ENCODE results near the gene SHFL.

Gene SHFL

DNA sequence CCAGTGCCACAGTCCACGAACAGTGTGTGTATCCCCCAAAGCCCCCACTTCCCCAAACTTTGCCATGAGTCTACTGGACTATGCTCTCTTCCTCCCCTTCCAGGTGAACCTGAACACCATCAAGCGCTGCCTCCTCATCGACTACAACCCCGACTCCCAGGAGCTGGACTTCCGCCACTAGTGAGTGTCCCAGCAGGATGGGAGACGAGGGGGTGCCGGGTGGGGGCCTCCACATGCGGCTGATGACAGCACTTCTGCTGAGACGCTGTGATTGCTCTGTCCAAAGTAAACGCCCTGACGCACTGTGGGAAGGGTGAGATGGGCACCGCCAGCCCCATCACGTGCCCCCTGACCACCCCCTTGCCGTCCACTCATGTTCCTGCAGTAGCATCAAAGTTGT is 23.4 kb downstream of the SHFL start:
- no peak for DNase-seq (ENCODE audit: low read depth)

DNA sequence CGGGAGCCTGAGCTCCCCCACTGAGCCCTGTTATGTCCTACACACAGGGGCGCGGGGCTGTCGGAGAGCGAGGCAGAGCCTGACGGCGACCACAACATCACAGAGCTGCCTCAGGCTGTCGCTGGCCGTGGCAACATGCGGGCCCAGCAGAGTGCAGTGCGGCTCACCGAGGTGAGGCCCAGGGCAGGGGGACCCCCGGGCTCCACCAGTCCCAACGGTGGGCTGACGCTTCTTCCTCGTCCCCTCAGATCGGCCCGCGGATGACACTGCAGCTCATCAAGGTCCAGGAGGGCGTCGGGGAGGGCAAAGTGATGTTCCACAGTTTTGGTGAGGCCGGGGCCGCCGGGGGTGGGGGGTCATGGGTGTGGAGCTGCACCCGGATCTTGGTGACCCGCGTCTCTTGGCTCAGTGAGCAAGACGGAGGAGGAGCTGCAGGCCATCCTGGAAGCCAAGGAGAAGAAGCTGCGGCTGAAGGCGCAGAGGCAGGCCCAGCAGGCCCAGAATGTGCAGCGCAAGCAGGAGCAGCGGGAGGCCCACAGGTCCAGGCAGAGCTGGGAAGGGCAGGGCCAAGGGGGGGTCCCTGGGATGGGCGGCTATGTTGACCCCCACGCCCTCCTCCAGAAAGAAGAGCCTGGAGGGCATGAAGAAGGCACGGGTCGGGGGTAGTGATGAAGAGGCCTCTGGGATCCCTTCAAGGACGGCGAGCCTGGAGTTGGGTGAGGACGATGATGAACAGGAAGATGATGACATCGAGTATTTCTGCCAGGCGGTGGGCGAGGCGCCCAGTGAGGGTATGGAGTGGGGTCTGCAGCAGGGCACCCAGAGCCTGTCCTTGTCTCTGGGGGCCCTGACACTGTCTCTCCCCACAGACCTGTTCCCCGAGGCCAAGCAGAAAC is 24.2 kb downstream of the SHFL start:
- no peak for DNase-seq (ENCODE audit: low read depth)

DNA sequence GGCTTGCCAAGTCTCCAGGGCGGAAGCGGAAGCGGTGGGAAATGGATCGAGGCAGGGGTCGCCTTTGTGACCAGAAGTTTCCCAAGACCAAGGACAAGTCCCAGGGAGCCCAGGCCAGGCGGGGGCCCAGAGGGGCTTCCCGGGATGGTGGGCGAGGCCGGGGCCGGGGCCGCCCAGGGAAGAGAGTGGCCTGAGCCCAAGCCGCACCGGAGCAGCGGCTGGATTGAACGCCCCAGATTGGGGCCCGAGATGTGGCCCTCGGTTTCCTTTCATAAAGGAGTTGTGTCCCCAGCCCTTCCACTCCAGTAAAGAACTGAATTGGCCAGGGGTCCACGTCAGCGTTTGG is 24.8 kb downstream of the SHFL start:
- no peak for DNase-seq (ENCODE audit: low read depth)

DNA sequence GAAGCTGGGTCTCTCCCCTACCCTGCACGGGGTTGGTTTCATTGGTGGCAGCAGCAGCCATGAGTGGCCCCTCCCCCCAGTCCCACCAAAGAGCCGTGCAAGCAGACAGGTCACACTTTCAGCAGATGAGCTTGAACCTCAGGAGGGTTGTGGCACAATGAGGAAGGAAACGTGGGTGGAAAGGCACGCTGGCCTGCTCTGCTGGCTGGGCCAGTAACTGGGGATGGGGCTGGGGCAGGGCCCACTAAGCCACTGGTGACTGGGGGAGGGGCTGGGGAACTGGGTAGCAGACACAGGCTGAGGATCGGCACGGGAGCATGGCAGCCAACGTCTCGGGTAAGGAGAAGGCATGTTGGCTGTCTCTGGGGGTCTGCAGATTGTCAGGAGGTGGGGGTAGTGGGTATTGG is 25.3 kb downstream of the SHFL start, which contains the start of gene P2RY11:
Gene P2RY11 (plus strand): TSS at position 289 of the 407 bp plus-strand sequence. CDS start 29 bp downstream, at position 318.
- no peak for DNase-seq (ENCODE audit: low read depth)

DNA sequence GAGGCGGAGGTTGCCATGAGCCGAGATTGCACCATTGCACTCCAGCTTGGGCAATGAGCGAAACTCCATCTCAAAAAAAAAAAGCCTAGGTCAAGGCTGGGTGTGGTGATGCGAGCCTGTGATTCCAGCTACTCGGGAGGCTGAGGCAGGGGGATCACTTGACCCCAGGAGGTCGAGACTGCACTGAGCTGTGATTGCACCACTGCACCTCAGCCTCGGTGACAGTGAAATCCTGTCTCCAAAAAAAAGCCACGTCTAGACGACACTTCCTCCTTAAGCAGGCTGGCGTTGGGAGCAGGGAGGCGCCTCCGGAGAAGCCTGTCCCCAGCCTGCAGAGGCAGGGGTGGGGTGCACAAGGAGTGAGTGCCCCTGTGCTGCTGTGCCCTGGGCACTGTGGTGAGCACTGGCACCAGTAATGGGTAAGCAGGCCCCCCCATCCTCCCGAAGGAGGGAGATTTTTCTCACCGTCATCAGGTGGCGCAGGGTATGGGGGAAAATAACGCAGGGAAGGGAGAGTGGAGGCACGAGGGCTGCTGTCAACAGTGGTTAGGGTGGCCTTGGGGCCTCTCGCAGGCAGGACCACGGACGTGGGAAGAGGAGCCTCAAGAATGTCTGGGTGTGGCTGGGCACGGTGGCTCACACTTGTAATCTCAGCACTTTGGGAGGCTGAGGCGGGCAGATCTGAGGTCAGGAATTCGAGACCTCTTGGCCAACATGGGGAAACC is 26.1 kb downstream of the SHFL start:
- peak; percentile 49 for DNase-seq (ENCODE audit: low read depth)

DNA sequence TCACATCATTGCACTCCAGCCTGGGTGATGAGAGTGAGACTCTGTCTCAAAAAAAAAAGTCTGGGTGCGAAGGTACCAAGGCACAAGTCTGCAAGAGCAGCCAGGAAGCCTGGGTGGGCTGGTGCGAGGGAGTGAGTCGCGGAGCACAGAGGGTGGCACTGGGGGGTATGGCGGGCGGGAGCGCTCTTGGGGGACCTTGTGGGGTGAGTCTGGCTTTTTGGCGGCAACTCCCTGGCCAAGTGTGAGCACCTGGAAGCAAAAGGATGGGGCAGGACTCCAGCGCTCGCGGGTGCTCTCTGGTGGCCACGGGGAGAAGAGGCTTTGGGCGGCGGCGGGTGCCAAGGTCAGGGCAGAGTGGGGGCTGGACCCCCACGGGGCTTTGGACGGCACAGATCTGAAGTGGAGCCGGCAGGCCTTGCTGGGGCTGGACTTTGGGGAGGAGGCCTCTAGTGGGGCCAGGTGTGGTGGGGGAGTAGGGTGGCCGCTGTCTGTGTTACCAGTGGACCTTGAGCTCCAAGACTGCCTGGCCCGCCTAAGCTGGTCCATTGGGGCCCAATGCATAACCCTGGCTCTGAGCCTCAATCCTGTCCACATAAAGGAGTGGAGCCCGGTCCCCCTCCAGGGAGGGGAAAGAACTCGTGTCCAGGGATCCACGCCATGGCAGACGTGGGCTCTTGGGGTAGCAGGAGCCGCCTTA is 26.9 kb downstream of the SHFL start:
- peak; percentile 44 for DNase-seq (ENCODE audit: low read depth)

DNA sequence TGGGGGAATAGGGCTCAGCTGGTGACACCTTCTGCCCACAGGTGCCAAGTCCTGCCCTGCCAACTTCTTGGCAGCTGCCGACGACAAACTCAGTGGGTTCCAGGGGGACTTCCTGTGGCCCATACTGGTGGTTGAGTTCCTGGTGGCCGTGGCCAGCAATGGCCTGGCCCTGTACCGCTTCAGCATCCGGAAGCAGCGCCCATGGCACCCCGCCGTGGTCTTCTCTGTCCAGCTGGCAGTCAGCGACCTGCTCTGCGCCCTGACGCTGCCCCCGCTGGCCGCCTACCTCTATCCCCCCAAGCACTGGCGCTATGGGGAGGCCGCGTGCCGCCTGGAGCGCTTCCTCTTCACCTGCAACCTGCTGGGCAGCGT is 27.5 kb downstream of the SHFL start:
- no peak for DNase-seq (ENCODE audit: low read depth)

DNA sequence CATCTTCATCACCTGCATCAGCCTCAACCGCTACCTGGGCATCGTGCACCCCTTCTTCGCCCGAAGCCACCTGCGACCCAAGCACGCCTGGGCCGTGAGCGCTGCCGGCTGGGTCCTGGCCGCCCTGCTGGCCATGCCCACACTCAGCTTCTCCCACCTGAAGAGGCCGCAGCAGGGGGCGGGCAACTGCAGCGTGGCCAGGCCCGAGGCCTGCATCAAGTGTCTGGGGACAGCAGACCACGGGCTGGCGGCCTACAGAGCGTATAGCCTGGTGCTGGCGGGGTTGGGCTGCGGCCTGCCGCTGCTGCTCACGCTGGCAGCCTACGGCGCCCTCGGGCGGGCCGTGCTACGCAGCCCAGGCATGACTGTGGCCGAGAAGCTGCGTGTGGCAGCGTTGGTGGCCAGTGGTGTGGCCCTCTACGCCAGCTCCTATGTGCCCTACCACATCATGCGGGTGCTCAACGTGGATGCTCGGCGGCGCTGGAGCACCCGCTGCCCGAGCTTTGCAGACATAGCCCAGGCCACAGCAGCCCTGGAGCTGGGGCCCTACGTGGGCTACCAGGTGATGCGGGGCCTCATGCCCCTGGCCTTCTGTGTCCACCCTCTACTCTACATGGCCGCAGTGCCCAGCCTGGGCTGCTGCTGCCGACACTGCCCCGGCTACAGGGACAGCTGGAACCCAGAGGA is 28.0 kb downstream of the SHFL start:
- no peak for DNase-seq (ENCODE audit: low read depth)

DNA sequence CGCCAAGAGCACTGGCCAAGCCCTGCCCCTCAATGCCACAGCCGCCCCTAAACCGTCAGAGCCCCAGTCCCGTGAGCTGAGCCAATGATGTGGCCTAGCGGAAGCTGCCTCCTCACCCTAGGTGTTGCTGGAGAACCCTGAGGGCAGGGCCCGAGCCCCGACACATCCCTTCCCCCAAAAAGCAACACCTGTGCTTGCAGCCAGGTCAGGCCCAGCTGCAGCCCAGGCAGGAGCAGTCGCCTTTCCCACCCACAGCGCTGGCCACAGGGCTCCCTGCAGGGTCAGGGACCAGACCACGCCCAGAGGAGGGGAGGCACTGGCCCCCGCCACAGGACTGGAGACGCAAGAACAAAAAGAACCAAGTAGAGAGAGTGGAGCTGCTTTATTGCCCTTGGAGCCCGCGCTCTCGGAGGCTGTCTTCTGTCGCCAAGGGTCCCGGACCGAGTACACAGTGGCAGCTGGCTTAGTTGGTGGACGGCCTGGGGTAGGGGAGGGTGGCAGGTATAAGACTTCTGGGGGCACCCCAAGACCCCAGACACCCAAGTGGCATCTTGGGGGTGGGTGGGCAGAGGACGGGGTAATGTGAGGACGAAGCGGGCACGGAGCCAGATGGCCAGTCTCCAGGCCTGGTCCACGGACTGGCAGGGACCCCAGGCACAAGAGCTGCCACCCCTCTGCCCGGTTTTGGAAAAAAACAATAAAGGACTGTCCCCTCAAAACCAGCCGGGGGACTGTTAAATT is 28.7 kb downstream of the SHFL start:
- DNase-seq (ENCODE audit: low read depth): no peak

DNA sequence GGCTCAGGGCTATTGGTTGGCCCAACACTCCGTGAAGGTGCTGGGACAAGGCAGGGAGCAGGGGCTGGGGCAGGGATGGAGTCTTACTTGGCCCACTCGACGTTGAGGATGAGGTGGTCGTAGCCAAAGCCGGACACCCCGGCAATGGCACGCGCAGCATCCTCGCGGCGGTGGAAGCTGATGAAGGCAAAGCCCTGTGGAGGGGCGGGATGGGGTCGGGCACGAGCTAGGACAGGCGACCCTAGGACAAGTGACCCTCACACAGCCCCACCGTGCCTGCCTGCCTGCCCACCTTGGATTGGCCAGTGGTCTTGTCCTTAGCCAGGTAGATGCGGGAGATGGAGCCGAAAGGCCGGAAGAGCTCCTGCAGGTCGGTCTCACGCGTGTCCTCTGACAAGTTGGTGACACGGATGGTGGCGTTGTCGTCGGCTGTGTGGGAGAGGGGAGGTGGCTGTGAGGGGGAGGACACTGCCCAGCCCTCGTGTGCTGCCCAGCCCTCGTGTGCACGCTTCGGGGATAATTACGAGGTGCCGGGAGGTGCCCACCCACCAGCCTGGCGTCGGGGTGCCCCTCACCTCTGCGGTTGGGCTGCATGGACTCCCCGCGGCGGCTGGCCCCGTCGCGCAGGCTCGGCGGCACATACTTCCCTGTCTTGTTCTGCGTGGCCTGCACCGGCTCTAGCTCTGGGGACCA is 29.4 kb downstream of the SHFL start:
- DNase-seq (ENCODE audit: low read depth): no peak

DNA sequence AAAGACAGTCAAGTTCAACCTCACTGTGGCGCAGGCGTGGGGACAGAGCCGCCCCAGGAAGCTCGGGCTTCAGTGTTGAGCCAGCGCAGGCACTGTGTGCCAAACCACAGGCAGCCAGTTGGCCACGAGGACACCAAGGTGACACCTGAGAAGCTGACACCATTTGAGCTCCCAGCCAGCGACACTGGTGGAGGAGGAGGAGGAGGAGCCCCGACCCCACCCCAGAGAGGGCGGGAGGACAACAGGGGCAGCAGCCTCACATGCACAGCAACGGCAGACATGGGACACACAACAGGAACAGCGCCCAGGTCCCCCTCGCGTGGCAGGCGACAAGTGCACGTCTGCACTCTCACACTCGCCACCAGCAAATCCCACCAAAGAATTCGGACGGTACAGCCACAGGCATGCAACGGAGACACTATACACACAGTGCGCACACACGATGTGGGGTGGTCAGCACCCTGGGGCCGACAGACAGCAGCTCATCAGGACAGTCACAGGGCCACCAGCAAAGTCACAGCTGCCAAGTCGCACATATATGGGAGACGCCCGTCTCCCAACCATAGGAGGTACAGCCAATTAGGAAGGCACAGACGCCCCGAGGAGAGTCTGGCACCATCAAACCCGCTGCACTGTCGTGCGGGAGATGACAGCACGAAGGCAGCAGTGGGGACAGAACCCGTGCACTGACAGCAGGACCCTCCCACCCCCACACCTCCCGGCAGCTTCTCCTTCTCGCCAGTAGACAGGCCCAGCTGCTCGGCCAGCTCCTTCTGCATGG is 30.2 kb downstream of the SHFL start:
- no peak for DNase-seq (ENCODE audit: low read depth)

DNA sequence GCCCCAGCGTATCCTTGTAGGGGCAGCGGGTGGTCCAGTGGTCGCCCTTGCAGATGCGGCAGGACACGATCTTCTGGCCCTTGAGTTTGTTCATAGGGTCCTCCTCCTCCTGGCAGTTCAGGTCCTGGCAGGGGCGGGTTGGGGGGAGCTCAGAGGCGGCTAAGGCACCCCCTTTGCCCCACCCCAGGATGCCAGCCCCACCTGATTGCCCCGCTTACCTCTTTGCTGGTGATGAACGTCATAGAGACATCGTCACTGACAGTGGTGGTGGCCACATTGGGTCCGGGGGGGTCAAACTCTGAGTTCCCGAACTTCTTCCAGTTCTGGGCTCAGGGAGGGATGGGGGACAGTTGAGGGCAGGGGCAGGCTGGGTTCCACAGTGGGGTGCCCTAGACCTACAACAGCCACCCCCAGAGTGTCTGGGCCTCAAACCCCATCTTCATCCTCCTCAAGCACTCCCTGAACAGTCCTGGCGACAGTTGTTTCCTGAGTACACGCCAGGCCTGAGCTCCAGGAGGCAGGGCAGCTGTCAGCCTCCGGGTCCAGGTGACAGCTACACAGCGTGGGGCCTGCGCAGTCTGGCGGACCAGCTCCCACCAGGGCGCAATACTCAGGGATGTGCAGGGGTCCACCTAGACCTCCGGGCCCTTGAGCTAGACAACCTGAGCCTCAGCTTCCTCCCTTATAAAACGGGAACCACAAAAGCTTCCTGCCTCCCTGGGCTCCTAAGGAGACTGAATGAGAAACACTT is 30.9 kb downstream of the SHFL start:
- no peak for DNase-seq (ENCODE audit: low read depth)

DNA sequence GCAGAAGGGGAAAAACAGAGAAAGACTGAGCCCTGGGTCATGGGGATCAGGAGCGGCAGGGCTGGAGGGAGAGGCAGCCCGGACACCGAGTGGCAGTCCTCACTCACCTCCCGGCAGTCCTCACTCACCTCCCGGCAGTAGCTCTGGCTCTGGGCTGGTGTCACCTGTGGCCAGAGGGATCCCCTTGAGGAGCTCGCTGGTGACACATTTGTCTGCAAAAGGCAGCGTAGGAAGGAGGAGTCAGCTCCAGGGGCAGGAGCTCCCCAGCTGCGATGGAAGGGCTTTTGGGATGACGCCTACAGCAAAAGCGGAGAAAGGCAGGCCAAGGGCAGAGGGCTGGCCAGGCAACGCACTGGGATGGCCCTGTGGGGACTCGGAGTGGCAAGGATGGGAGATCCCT is 32.8 kb downstream of the SHFL start:
- DNase-seq (ENCODE audit: low read depth): peak; percentile 19

DNA sequence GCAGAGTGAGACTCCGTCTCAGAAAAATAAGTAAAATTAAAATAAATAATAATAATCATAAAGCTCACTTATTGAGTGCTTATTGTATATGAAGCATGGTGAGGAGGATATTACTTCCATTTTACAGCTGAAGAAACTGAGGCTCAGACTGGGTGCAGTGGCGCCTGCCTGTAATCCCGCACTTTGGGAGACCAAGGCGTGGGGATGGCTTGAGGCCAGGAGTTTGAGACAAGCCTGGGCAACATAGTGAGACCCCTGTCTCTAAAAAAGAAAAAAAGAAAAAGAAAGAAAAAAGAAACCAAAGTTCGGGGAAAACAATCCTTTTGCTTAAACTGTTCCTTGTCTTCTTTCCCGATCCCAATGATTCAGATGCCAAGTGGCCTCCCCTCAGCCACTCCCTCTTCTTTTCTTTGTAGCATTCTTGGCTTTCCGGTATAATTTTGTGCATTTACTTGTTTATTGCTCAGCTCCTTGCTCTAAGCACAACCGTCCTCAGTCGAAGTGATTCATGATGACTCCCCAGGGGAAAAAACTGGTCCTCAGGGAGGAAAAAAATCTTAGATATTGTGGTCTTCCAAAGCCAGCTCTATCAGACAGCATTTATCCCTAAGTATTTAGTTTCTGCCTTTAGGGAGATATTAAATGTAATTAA is 34.5 kb downstream of the SHFL start:
- peak; percentile 90 for DNase-seq (ENCODE audit: low read depth)

DNA sequence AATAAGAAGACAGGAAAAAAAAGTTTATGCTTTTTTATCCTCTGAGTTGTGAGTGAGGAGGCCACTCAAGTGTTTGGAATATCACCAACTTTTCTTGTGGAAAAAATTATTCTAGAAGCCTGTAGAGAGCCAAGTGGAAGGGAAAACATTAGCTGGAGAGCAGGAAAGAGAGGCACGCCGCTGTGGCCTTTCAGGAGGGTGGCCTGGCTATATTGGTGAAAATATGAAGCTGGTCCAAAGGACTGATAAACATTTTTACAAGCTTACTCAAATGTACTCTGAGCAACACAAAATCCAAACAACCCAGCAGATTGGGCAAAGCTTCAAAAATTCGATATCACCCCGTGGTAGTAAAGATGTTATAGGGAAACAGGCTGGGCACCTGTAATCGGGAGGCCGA is 35.9 kb downstream of the SHFL start:
- DNase-seq (ENCODE audit: low read depth): peak; percentile 77

DNA sequence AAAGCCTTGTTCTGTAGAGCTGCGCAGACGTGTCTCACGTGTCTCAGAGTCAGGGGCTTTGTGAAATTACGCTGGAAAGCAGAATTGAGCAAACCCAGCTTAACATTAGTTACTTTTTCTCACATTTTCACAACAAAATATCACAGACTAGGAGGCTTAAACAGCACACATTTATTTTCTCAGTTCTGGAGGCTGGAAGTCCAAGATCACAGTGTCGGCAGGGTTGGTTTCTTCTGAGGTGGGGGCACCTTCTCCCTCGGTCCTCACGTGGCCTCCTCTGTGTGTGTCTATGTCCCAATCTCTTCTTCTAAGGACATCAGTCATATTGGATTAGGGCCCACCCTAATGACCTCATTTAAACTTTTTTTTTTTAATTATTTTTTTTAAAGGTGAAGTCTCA is 38.3 kb downstream of the SHFL start:
- no peak for DNase-seq (ENCODE audit: low read depth)

DNA sequence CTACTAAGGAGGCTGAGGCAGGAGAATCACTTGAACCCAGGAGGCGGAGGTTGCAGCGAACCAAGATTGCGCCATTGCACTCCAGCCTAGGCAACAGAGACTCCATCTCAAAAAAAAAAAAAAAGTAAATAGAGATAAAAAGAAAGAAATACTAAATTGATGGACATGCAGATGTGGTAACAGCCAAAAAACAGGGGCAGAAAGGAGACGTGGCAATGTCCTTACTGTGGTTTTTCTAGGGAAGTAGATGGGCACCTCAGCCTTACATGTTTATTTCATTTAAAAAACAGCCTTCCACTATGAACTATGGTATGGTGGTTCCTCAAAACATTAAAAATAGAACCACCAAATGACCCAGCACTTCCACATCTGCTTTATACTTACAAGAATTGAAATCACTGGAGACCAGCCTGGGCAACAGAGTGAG is 40.1 kb downstream of the SHFL start:
- no peak for DNase-seq (ENCODE audit: low read depth)

DNA sequence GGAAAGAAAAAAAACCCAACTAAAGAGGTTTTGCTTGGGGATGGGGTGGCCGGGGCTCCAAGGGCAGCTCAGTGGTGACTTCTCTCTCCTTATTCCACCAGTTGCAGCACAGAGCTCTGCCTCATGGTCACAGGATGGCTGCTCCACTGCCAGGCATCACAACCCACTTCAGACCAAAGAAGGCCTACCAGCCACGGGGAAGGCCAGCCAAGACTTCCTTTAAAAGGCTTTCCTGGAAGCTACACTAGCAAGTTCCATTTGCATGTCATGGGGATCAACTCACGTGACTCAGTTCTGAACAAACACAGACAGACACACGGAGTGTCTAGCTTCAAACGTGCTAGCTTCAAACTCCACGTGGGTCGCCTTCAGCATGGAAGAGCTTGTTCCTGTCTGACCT is 46.8 kb downstream of the SHFL start:
- DNase-seq (ENCODE audit: low read depth): no peak

DNA sequence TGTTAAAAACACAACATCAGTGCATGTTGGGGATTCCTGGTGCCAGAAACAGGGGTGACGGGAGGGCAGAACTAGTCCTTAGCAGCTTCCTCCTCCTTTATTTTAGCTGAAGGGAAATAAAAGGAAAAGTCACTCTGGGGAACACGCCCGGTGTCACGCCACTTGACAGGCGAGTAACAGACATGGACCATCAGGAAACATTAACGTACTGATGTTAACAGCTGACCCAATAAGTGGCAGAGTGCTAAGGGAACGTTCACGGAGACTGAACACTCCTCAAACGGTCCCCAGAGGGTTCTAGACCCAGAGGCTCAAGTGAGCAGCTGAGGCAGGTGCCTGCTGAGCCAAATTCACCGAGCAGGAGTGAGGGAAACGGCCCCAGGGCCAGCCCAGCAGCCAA is 47.5 kb downstream of the SHFL start:
- DNase-seq (ENCODE audit: low read depth): no peak

Data from EH (cell line).